GM18870 (cell line): Measurements from ENCODE around the gene LONP1.
"Not testable (repeated sequence)": the region's sequence is repeated elsewhere in the genome, so short reads cannot be mapped to it uniquely, and the experiment has no call there.

Experiments
- ATAC-seq: cut with Tn5 transposase; IDR thresholded peaks from one replicate; pipeline ENCODE4 v1.9.1; 2021; ENCODE audit warnings: moderate library complexity; ENCODE audit not compliant: unreplicated experiment

LONP1 gene

GRCh38 chr19:5719961-5720790 lies at the start of gene LONP1, which contains the start of gene CATSPERD:
TSS of gene LONP1 (minus strand) at chr19:5720146. CDS start at chr19:5720132, 14 bp downstream.
TSS of gene CATSPERD (plus strand) at chr19:5720637. CDS start at chr19:5720738, 101 bp downstream.
- ATAC-seq: peak; percentile 89

GRCh38 chr19:5767949-5768348 lies 48.0 kb upstream of the LONP1 start:
- no peak for ATAC-seq

- no peak for ATAC-seq
Observed at GRCh38 chr19:5765220-5765619, 45.3 kb upstream of the LONP1 start.

- no peak for ATAC-seq
Observed at GRCh38 chr19:5762608-5763217, 42.8 kb upstream of the LONP1 start.

GRCh38 chr19:5753743-5754142 lies 33.8 kb upstream of the LONP1 start:
- ATAC-seq: no peak

GRCh38 chr19:5751709-5752108 lies 31.8 kb upstream of the LONP1 start:
- ATAC-seq: no peak

- ATAC-seq: no peak
Observed at GRCh38 chr19:5749505-5749904, 29.6 kb upstream of the LONP1 start.

GRCh38 chr19:5748920-5749319 lies 29.0 kb upstream of the LONP1 start:
- ATAC-seq: not testable (repeated sequence)

- ATAC-seq: not testable (repeated sequence)
Observed at GRCh38 chr19:5744999-5745398, 25.1 kb upstream of the LONP1 start.

GRCh38 chr19:5743630-5744029 lies 23.7 kb upstream of the LONP1 start:
- ATAC-seq: no peak

- no peak for ATAC-seq
Observed at GRCh38 chr19:5742051-5742450, 22.1 kb upstream of the LONP1 start.

- ATAC-seq: no peak
Observed at GRCh38 chr19:5738423-5738822, 18.5 kb upstream of the LONP1 start.

- not testable (repeated sequence) for ATAC-seq
Observed at GRCh38 chr19:5733172-5733571, 13.2 kb upstream of the LONP1 start.

- no peak for ATAC-seq
Observed at GRCh38 chr19:5727453-5728050, 7.6 kb upstream of the LONP1 start.

- ATAC-seq: no peak
Observed at GRCh38 chr19:5719274-5719960, 529 bp downstream of the LONP1 start.

- ATAC-seq: no peak
Observed at GRCh38 chr19:5718579-5719273, 1.2 kb downstream of the LONP1 start.

- ATAC-seq: no peak
Observed at GRCh38 chr19:5718037-5718578, 1.8 kb downstream of the LONP1 start.

- no peak for ATAC-seq
Observed at GRCh38 chr19:5717215-5717935, 2.6 kb downstream of the LONP1 start.

- no peak for ATAC-seq
Observed at GRCh38 chr19:5714816-5715215, 5.1 kb downstream of the LONP1 start.

- ATAC-seq: no peak
Observed at GRCh38 chr19:5713228-5713627, 6.7 kb downstream of the LONP1 start.
